ENCODE measurements around the gene PARD3B.

The PARD3B gene

GRCh38 chr2:205628422-205628821, 1083.1 kb downstream of the PARD3B start:
- no peak for TF ChIP-seq CTCF (IDR thresholded peaks at IDR 0.05; ENCODE audit: insufficient read depth, missing control alignments)
- DNase-seq (ENCODE audit: insufficient read length, low spot score) (no peak), FAIRE-seq (no peak)

GRCh38 chr2:205629091-205629776, 1084.0 kb downstream of the PARD3B start:
- no peak for FAIRE-seq
- no peak for DNase-seq (ENCODE audit: insufficient read length, low spot score)

GRCh38 chr2:205633994-205634393, 1088.7 kb downstream of the PARD3B start:
- FAIRE-seq, result no peak
- no peak for TF ChIP-seq CTCF (IDR thresholded peaks at IDR 0.05; ENCODE audit: insufficient read depth, missing control alignments)
- no peak for DNase-seq (ENCODE audit: insufficient read length, low spot score)

More at GRCh38 chr2:205629091-205629776, 1084.0 kb downstream of the PARD3B start:
- TF ChIP-seq CTCF (IDR thresholded peaks at IDR 0.05; ENCODE audit: insufficient read depth, missing control alignments), result no peak

- no peak for FAIRE-seq
- no peak for TF ChIP-seq CTCF (IDR thresholded peaks at IDR 0.05; ENCODE audit: insufficient read depth, missing control alignments)
Measured at GRCh38 chr2:205636549-205637319, 1091.5 kb downstream of the PARD3B start.

GRCh38 chr2:205637320-205637602, 1092.0 kb downstream of the PARD3B start:
- FAIRE-seq, result no peak
- DNase-seq (ENCODE audit: insufficient read length, low spot score), result no peak
- TF ChIP-seq CTCF (IDR thresholded peaks at IDR 0.05; ENCODE audit: insufficient read depth, missing control alignments), result no peak

More at GRCh38 chr2:205636549-205637319, 1091.5 kb downstream of the PARD3B start:
- no peak for DNase-seq (ENCODE audit: insufficient read length, low spot score)

- TF ChIP-seq CTCF (IDR thresholded peaks at IDR 0.05; ENCODE audit: insufficient read depth, missing control alignments), result no peak
- no peak for DNase-seq (ENCODE audit: insufficient read length, low spot score)
- no peak for FAIRE-seq
Measured at GRCh38 chr2:205637779-205638503, 1092.7 kb downstream of the PARD3B start.

Measured in D721Med (cell line).